Upper lobe of left lung (tissue), 6 donors: ENCODE data around the gene VPS18. TPM values are rescaled to one million over a fixed set of nuclear protein-coding genes. Genes with fewer than 3 reads are reported as not detected.

Experiments used
- ATAC-seq, 2 donors: fragments of 200-7000 bp; cut with Tn5 transposase; one replicate each; pipeline ENCODE4 v1.9.1; 2022; ENCODE audit warnings: mild to moderate bottlenecking in 2 of 2, moderate library complexity in 2 of 2; ENCODE audit not compliant: low FRiP score in 2 of 2
- DNase-seq, 2 donors: peaks; one replicate each; pipeline ENCODE4 v3.0.0-alpha.2; 2019 to 2020
- H3K27ac ChIP-seq, 4 donors: fragments of 200-600 bp; sonication (generic); one replicate each; pipeline ENCODE4 v1.5.1; 2016 to 2019
- H3K27me3 ChIP-seq, 4 donors: fragments of 200-600 bp; sonication (generic); one replicate each; pipeline ENCODE4 v1.5.1; 2017 to 2019
- H3K36me3 ChIP-seq, 4 donors: fragments of 200-600 bp; sonication (generic); one replicate each; pipeline ENCODE4 v1.5.1; 2016 to 2019
- H3K4me1 ChIP-seq, 4 donors: fragments of 200-600 bp; sonication (generic); one replicate each; pipeline ENCODE4 v1.5.1; 2018 to 2019
- H3K4me3 ChIP-seq, 4 donors: fragments of 200-600 bp; sonication (generic); one replicate each; pipeline ENCODE4 v1.5.1; 2017 to 2019; ENCODE audit warnings: mild to moderate bottlenecking in 2 of 4, moderate library complexity in 1 of 4
- H3K9me3 ChIP-seq, 4 donors: fragments of 200-600 bp; sonication (generic); one replicate each; pipeline ENCODE4 v1.5.1; 2018 to 2019
- EP300 ChIP-seq, 4 donors: sonication (generic); formaldehyde crosslinking; IDR thresholded peaks; one replicate each; pipeline ENCODE4 v1.5.1; 2017; ENCODE audit warnings: antibody characterized with exemption in 4 of 4, control low read depth in 2 of 4
- POLR2A ChIP-seq, 4 donors: fragments of 450-650 bp; IDR thresholded peaks; one replicate each; pipeline ENCODE4 v1.5.1; 2016 to 2017; ENCODE audit warnings: antibody characterized with exemption in 4 of 4, mild to moderate bottlenecking in 2 of 4
- POLR2AphosphoS5 ChIP-seq, 2 donors: sonication (generic); formaldehyde crosslinking; IDR thresholded peaks; one replicate each; pipeline ENCODE4 v1.5.1; 2017; ENCODE audit warnings: antibody characterized with exemption in 2 of 2
- WGBS, 2 donors: methylation state at CpG; one replicate each; pipeline ENCODE4 v1.1.5; 2017 to 2018; 5-methylcytosine and 5-hydroxymethylcytosine counted together
- total RNA-seq, 6 donors: library from RNA; depleted of rRNA in 4 of 6; stranded (reverse); fragments of >200 nt in 4 of 6; gene quantifications; one replicate each; pipeline versions ENCODE4 v1.1.0 to v1.2.1, GENCODE V29; 2016 to 2021
- TF ChIP-seq, protein P1 (sequence below), 6 experiments: fragments of 450-650 bp in 4 of 6; fragments of 200-600 bp in 2 of 6; sonication (generic) in 2 of 6; IDR thresholded peaks; one replicate each; pipeline ENCODE4 v1.5.1; 2016 to 2019; ENCODE audit warnings: antibody characterized with exemption in 6 of 6
- donor health status: DM: no; HTN: no; CAD: no; lungs with moderate emphysema.
- donor health status: DM: no; HTN: yes; CAD: no; lungs with severe emphysema.

The VPS18 gene
- total RNA-seq, 6 donors from 2014 or later: 19.9 to 43.2 (median 29.2) TPM

DNA sequence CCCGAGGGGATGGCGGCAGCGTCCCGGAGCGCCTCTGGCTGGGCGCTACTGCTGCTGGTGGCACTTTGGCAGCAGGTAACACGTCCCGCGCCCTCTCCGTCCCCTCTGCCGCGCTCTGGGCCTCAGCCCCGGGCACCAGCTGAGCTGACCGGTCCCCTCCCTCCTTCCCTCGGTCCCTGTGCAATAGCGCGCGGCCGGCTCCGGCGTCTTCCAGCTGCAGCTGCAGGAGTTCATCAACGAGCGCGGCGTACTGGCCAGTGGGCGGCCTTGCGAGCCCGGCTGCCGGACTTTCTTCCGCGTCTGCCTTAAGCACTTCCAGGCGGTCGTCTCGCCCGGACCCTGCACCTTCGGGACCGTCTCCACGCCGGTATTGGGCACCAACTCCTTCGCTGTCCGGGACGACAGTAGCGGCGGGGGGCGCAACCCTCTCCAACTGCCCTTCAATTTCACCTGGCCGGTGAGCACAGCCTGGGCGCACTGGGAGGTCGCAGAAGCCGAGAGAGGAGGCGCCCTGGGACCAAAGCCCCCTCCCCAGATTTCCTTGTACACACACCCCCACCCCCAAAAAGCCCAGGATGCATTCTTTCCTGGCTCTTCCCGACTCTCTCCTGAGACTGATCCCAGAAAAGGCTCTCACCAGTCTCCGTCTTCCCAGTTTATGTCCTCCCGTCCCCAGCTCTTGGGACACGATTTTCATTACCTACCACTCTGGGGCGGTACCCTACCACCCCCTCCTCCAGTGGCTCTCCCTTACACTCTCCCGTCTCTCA lies 35.6 kb downstream of the VPS18 start:
- DNase-seq: peak; percentile 62 to 92
- Histone ChIP-seq H3K36me3 (peaks cover 0 to 5% (median under 1%) of the 10 kb centered on the region in 4 donors), H3K4me3 (peak overlapping the region; percentile 64 to 80 (median 68)), H3K4me1 (peaks cover 75 to 93% (median 81%) of the 10 kb centered on the region in 4 donors), H3K27ac (peak overlapping the region; percentile 63 to 86 (median 70)), H3K9me3 (no peaks in the 10 kb centered on the region), H3K27me3 (peaks cover 0 to 55% (median 19%) of the 10 kb centered on the region in 4 donors)
- peak in 1 of 2 donors; percentile 64 for ATAC-seq
- TF ChIP-seq EP300 (IDR thresholded peaks at IDR 0.05) (no peak), POLR2A (IDR thresholded peaks at IDR 0.05) (no peak), POLR2AphosphoS5 (IDR thresholded peaks at IDR 0.05) (no peak)
- TF ChIP-seq, protein P1, sequence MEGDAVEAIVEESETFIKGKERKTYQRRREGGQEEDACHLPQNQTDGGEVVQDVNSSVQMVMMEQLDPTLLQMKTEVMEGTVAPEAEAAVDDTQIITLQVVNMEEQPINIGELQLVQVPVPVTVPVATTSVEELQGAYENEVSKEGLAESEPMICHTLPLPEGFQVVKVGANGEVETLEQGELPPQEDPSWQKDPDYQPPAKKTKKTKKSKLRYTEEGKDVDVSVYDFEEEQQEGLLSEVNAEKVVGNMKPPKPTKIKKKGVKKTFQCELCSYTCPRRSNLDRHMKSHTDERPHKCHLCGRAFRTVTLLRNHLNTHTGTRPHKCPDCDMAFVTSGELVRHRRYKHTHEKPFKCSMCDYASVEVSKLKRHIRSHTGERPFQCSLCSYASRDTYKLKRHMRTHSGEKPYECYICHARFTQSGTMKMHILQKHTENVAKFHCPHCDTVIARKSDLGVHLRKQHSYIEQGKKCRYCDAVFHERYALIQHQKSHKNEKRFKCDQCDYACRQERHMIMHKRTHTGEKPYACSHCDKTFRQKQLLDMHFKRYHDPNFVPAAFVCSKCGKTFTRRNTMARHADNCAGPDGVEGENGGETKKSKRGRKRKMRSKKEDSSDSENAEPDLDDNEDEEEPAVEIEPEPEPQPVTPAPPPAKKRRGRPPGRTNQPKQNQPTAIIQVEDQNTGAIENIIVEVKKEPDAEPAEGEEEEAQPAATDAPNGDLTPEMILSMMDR (IDR thresholded peaks at IDR 0.05): no peak
- 3 to 4% methylated on average over 8 to 40 of the region's 56 CpGs for WGBS, 2 donors

DNA sequence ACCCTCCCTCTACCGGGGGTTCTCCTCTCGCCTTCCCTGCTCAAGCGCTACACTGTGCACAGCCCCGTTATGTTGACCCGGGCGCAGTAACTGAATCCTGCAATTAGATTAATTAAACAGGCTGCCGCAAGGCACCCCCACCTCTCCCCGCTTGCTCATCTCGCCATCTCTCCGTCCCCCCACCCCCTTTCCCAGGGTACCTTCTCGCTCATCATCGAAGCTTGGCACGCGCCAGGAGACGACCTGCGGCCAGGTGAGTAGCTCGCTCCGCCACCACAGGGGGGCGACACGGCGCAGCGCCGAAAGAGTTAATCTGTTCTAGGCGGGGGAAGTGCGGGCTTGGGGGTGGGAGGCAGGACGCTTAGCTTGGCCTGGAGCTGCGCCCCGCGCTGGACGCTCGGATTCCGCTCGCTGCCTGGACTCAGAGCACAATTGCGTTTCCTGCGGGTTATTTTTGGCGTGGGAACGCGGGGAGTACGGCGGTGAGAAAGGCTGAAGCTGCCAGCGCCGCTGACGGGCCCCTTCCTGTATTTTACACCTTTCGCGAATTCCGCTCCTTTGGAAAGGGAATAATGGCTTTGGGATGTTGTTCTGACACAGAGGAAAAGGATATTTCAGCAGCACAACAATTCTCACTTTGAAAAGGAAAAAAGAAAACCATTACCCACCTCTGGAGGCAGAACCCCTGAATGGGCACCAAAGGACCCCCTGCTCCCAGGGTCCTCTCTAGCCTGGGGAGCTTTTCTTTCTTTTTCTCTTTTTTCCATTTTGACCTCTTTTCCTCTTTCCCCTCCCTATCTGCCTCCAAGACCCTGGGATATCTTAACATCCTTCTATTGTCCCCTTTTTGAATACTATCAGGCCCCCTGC lies 36.4 kb downstream of the VPS18 start:
- H3K4me3 ChIP-seq: peak overlapping the region; percentile 64 to 80 (median 68)
- peak; percentile 16 for ATAC-seq
- TF ChIP-seq EP300 (IDR thresholded peaks at IDR 0.05): no peak
- peak; percentile 69 to 73 for TF ChIP-seq POLR2AphosphoS5 (IDR thresholded peaks at IDR 0.05)
- TF ChIP-seq POLR2A (IDR thresholded peaks at IDR 0.05): no peak
- TF ChIP-seq, protein P1 (IDR thresholded peaks at IDR 0.05): peak; percentile 44 to 65 (median 50)
- H3K4me1 ChIP-seq: peaks cover 75 to 91% (median 84%) of the 10 kb centered on the region in 4 donors
- no peaks in the 10 kb centered on the region for H3K9me3 ChIP-seq
- peak overlapping the region; percentile 63 to 86 (median 70) for H3K27ac ChIP-seq
- H3K36me3 ChIP-seq: peaks cover 0 to 13% (median 2%) of the 10 kb centered on the region in 4 donors
- peaks cover 0 to 51% (median 17%) of the 10 kb centered on the region in 4 donors for H3K27me3 ChIP-seq
- peak; percentile 54 to 90 for DNase-seq
- 1 to 2% methylated on average over 30 to 43 of the region's 46 CpGs for WGBS, 2 donors

DNA sequence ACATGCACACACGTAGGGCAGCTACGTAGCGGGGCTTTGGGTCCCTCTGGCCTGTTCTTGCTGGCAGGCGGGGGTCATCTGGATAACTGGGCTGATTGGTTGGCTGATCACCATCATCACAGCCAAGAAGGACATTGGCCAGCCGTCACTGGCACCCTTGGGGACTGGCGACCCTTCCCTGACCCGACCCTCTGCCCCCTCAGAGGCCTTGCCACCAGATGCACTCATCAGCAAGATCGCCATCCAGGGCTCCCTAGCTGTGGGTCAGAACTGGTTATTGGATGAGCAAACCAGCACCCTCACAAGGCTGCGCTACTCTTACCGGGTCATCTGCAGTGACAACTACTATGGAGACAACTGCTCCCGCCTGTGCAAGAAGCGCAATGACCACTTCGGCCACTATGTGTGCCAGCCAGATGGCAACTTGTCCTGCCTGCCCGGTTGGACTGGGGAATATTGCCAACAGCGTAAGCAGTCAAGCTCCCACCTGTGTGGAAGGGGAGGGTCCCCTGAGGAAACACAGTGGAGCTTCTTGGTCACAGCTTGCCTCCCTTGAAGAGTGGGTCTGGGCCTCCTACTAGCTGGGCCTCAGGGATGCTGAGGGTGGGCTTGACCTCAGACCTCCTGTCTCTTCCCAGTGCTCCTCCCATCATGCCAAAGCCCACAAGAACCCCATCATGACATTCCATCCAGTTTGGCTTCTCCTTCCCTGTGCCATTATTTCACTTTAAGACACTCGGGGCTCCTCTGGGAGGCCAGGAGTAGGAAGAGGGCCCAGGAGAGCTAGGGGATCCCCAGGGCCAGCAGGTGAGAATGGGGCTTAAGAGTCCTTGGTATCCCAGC lies 37.3 kb downstream of the VPS18 start:
- Histone ChIP-seq H3K36me3 (peaks cover 0 to 20% (median 2%) of the 10 kb centered on the region in 4 donors), H3K27ac (peak overlapping the region; percentile 14 to 86 (median 70)), H3K4me3 (peak overlapping the region; percentile 13 to 70 (median 66)), H3K4me1 (peaks cover 71 to 84% (median 80%) of the 10 kb centered on the region in 4 donors), H3K27me3 (peaks cover 0 to 45% (median 15%) of the 10 kb centered on the region in 4 donors), H3K9me3 (no peaks in the 10 kb centered on the region)
- no peak for ATAC-seq
- TF ChIP-seq POLR2AphosphoS5 (IDR thresholded peaks at IDR 0.05) (no peak), POLR2A (IDR thresholded peaks at IDR 0.05) (no peak), EP300 (IDR thresholded peaks at IDR 0.05) (no peak)
- TF ChIP-seq, protein P1 (IDR thresholded peaks at IDR 0.05): no peak
- WGBS, 2 donors: 60 to 72% methylated on average over 8 to 12 of the region's 16 CpGs
- DNase-seq: no peak

DNA sequence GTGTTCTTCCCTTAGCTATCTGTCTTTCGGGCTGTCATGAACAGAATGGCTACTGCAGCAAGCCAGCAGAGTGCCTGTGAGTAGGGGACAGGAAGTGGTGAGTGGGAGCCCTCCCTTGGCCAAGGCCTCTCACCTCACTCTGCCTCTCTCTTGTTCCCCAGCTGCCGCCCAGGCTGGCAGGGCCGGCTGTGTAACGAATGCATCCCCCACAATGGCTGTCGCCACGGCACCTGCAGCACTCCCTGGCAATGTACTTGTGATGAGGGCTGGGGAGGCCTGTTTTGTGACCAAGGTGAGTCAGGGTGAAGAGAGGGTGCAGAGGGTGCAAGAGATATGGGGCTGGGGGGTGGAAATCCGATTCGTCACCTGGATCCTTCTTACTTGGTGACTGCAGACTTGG lies 37.9 kb downstream of the VPS18 start:
- Histone ChIP-seq H3K27ac (peak overlapping the region; percentile 8 to 86 (median 70)), H3K27me3 (peaks cover 0 to 38% (median 13%) of the 10 kb centered on the region in 4 donors), H3K4me1 (peaks cover 73 to 84% (median 79%) of the 10 kb centered on the region in 4 donors), H3K4me3 (peak overlapping the region in 3 of 4 donors; percentile 64 to 70 (median 67)), H3K36me3 (peaks cover 0 to 26% (median 2%) of the 10 kb centered on the region in 4 donors), H3K9me3 (no peaks in the 10 kb centered on the region)
- 34 to 48% methylated on average over 8 of the region's 8 CpGs for WGBS, 2 donors
- DNase-seq: peak in 1 of 2 donors; percentile 49
- no peak for ATAC-seq
- TF ChIP-seq POLR2A (IDR thresholded peaks at IDR 0.05): no peak
- TF ChIP-seq, protein P1 (IDR thresholded peaks at IDR 0.05): no peak
